ENCODE data around the gene KCP.

DNA sequence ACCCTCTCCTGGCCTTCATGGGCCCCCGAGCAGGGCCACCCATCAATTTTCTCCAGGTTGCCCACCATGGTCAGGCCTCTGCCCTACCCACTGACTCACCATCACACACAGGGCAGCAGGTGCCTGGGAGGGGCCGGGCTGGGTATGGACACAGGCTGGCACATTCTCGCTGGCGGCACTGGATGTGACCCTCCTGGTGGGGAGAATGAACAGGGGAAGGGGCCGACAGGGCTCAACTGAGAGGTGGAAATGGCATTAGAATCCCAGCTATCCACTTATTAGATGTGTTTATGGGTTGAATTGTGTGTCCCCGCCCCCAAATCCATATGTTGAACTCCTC is 16.4 kb downstream of the KCP start:
- TF ChIP-seq POLR2A (IDR thresholded peaks at IDR 0.05) (no peak), CTCF (IDR thresholded peaks at IDR 0.05) (no peak), POLR2AphosphoS5 (IDR thresholded peaks at IDR 0.05) (no peak), EP300 (IDR thresholded peaks at IDR 0.05) (no peak)

All from stomach (tissue), 4 donors.